Activated CD8-positive, alpha-beta memory T cell treated with anti-CD3 and anti-CD28 coated beads, Interleukin-2, amount 10 ng/mL, durations not matched to agents 7 days and 5 days (primary cell): ENCODE measurements around the gene PPARG. TPM values are rescaled to one million over a fixed set of nuclear protein-coding genes. Genes with fewer than 3 reads are reported as not detected.
A peak's percentile ranks its signal among the peaks of the same experiment; 100 is the strongest.
"Not testable (repeated sequence)": the region's sequence is repeated elsewhere in the genome, so short reads cannot be mapped to it uniquely, and the experiment has no call there.

Source experiments
- ATAC-seq: fragments of 150-1000 bp; cut with Tn5 transposase; one replicate; pipeline ENCODE4 v1.10.0; 2021; ENCODE audit warnings: moderate library complexity
- CTCF ChIA-PET: fragments of 350-600 bp; sonication (Branson Sonifier 250); formaldehyde crosslinking; loops from one replicate; lab custom pipeline; 2021; ENCODE audit warnings: antibody characterized with exemption; lab: Charles Lee
- DNase-seq: peaks from one replicate; pipeline ENCODE4 v3.0.0-alpha.2; 2020
- H3K27ac Mint-ChIP-seq: one replicate; pipeline ENCODE4 v1.8.0; 2021; ENCODE audit warnings: mild to moderate bottlenecking, mixed read lengths
- H3K27me3 Mint-ChIP-seq: one replicate; pipeline ENCODE4 v1.8.0; 2021; ENCODE audit warnings: mixed read lengths
- H3K36me3 Mint-ChIP-seq: one replicate; pipeline ENCODE4 v1.8.0; 2021; ENCODE audit warnings: mild to moderate bottlenecking, mixed read lengths
- H3K4me1 Mint-ChIP-seq: one replicate; pipeline ENCODE4 v1.8.0; 2021; ENCODE audit warnings: mixed read lengths
- H3K4me3 Mint-ChIP-seq: one replicate; pipeline ENCODE4 v1.8.0; 2021; ENCODE audit warnings: mild to moderate bottlenecking, moderate library complexity, mixed read lengths
- H3K9me3 Mint-ChIP-seq: one replicate; pipeline ENCODE4 v1.8.0; 2022; ENCODE audit warnings: low read depth, mixed read lengths
- total RNA-seq, 2 experiments: library from RNA; stranded (reverse); gene quantifications; one replicate each; pipeline ENCODE4 v1.2.3, GENCODE V29; 2021

PPARG gene
- total RNA-seq, 2 experiments from 2014 or later, result 0.18 to 2.8 TPM

DNA sequence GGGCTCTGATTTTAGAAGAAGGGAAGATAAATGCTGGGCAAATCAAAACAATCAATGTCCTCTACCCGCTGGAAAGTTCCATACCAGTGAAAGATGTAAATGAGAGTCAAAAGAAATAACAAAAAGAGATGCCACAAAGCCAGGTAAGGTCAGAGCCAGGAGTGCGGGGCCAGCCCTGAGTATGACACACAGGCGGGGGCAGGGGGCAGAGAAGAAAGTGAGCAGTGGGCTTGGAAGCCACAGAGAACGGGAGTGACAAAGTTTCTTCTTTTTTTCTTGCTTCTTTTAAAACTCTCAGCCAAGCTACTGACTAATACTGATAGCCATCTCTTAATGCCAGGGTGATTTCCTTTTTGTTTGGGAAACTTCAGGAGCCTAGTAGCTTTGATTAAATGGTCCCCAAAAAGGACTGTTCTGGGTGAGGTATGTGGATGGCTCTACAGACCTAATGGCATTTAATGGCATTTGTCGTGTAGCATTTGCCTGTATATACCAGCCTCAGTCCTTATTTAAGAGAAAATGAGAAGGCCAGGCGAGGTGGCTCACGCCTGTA lies 172.3 kb downstream of the PPARG start:
- H3K4me1 Mint-ChIP-seq, result peaks cover 7% of the 10 kb centered on the region
- H3K27me3 Mint-ChIP-seq, result peaks cover 2% of the 10 kb centered on the region
- no peak overlapping the region for H3K4me3 Mint-ChIP-seq
- ATAC-seq (no peak), DNase-seq (no peak)
- H3K9me3 Mint-ChIP-seq, result no peaks in the 10 kb centered on the region
- H3K27ac Mint-ChIP-seq, result no peak overlapping the region
- CTCF ChIA-PET, result interaction anchor here (0.8 to 1.5 kb wide), 3 partner anchors 10 to 326 kb away, joined by 3 read pairs; no protein-coding TSS in a partner anchor
- no peaks in the 10 kb centered on the region for H3K36me3 Mint-ChIP-seq

DNA sequence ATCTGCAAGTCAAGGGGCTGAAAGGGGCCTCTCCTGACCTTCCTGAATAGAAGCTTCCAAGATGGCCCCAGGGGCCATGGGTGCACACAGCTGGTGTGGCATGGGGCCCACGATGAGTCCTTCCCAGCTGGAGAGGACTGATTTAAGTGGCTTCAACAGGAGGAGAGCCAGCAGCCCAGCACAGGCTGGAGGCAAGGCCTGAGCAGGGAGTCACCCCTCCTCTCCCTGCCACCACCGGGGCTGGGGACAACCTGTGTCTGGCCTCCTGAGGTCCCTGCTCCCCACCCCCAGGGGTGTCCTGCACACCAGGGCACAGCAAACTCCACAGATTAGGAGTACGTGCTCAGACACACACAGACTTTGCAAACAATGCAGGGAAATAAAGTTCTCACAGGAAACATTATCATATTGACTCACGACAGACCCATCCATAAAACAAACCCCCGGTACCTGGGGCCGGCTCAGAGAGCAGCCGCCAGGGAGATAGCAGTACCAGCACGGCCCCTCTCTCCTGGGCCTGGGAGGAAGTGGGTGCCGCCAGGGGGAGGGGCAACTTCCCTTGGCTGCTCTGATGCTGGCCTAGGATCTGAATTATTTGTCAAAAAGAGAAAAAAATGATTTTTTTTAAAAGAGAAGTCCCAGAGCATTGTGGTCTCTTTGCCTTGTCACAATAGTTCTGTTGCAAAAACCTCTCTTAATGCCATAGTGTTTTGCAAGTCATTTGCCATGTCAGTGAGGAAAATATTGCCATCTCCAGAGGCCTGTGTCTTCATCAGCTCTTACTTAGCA lies 173.5 kb downstream of the PPARG start:
- Mint-ChIP-seq H3K36me3 (no peaks in the 10 kb centered on the region), H3K27me3 (peaks cover 2% of the 10 kb centered on the region), H3K9me3 (no peaks in the 10 kb centered on the region), H3K4me3 (no peak overlapping the region), H3K4me1 (peaks cover 7% of the 10 kb centered on the region), H3K27ac (no peak overlapping the region)
- CTCF ChIA-PET, result interaction anchor here (1.1 to 1.5 kb wide), 2 partner anchors 10 to 327 kb away, joined by 3 read pairs; no protein-coding TSS in a partner anchor
- no peak for DNase-seq
- no peak for ATAC-seq

DNA sequence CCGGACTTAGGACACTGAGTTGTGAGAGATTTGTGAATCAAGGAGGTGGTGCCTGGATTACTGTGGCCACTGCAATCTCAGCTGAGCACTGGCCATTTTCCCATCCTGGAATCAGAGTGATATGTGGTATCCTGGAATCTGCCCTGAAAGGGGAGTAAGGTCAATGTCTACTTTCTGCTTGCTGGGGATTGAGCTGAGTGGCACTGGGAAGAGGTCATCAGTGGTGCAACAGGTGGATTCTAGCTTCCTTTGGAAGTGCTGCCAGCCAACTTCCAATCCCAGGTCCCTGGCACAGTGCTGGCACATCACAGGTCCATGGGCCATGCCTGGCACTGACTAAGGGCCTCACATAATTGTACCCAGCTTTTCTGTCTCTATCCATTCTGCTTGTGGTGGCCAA lies 174.8 kb downstream of the PPARG start:
- no peak overlapping the region for H3K4me3 Mint-ChIP-seq
- no peak for DNase-seq
- no peaks in the 10 kb centered on the region for H3K36me3 Mint-ChIP-seq
- peaks cover 7% of the 10 kb centered on the region for H3K4me1 Mint-ChIP-seq
- peaks cover 2% of the 10 kb centered on the region for H3K27me3 Mint-ChIP-seq
- H3K27ac Mint-ChIP-seq, result no peak overlapping the region
- H3K9me3 Mint-ChIP-seq, result no peaks in the 10 kb centered on the region
- no peak for ATAC-seq
- CTCF ChIA-PET, result interaction anchor here (3.1 kb wide), 1 partner anchor 16 kb away, joined by 8 read pairs; no protein-coding TSS in a partner anchor

DNA sequence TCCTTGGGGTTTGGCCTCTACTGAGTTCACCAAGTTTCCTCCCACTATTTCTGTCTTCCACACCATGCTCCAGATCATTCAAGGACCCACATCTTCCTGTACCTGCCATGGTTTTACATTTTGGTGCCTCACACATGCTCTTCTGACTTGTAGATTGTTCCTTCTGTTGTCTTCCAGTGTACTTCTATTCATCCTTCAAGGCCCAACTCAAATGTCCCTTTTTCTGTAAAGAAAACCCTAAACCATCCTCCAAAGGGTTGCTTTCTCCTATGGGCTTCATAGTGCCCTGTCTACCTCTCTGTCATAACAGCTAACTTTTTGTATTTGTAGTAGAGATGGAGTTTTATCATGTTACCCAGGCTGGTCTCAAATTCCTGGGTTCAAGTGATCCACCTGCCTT lies 175.3 kb downstream of the PPARG start:
- H3K36me3 Mint-ChIP-seq, result no peaks in the 10 kb centered on the region
- CTCF ChIA-PET, result interaction anchor here (3.1 kb wide), 1 partner anchor 16 kb away, joined by 8 read pairs; no protein-coding TSS in a partner anchor

DNA sequence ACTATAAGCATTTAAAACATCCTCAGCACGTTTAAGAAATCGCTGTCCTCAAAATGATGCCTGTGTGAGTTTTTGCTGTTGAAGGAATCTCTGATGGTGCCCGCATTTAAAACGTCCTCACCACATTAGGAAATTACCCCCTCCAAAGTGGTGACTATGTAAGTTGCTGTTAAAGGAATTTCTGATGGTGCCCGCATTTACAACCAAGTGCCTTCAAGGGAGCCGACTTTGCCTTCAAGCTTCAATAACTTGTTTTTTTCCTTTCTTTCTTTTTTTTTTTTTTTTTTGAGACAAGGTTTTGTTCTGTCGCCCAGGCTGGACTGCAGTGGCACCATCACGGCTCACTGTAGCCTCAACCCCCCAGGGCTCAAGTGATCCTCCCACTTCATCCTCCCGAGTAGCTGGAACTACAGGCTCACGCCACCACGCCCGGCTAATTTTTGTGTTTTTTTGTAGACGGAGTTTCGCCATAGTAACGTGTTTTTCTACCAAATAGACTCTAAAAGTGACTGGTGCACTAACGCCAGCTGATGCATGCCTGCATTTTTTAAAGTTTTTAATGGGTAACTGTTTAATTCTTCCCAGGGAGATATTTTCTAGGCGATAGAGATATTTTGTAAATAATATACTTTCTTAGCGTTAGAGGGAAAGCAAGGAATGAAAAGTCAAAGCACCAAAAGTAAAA lies 176.4 kb downstream of the PPARG start:
- no peak for ATAC-seq
- CTCF ChIA-PET, result interaction anchor here (1.2 to 3.1 kb wide), 2 partner anchors 14 to 330 kb away, joined by 3 to 8 read pairs; no protein-coding TSS in a partner anchor
- Mint-ChIP-seq H3K9me3 (no peaks in the 10 kb centered on the region), H3K27ac (no peak overlapping the region), H3K4me1 (peaks cover 7% of the 10 kb centered on the region), H3K27me3 (no peaks in the 10 kb centered on the region), H3K4me3 (no peak overlapping the region), H3K36me3 (no peaks in the 10 kb centered on the region)
- no peak for DNase-seq

More for the DNA sequence above, 175.3 kb downstream of the PPARG start:
- no peak for ATAC-seq
- H3K4me3 Mint-ChIP-seq, result no peak overlapping the region
- peaks cover 2% of the 10 kb centered on the region for H3K27me3 Mint-ChIP-seq
- no peaks in the 10 kb centered on the region for H3K9me3 Mint-ChIP-seq
- H3K4me1 Mint-ChIP-seq, result peaks cover 7% of the 10 kb centered on the region
- DNase-seq, result no peak
- no peak overlapping the region for H3K27ac Mint-ChIP-seq

DNA sequence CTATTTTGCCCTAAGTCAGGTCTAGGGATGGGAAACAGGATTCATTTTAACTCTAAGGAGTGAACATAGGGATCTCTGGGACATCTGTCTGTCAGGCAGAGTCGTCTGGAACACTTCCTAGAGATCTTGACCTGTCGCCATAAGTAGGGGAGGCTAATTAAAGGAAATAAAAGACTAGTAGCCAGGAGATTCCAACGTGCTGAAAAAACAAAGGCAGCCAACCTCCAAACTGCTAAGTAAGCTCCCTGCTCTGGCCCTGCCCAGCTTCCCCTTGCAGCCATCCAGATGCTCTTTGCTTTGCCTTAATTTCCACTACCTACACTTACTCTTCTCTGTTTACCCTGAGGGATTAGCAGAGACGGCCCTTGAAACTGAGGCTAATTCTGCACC lies 177.0 kb downstream of the PPARG start:
- no peak overlapping the region for H3K4me3 Mint-ChIP-seq
- ATAC-seq, result no peak
- CTCF ChIA-PET, result interaction anchor here (1.2 to 3.1 kb wide), 2 partner anchors 14 to 331 kb away, joined by 3 to 8 read pairs; no protein-coding TSS in a partner anchor
- no peak overlapping the region for H3K27ac Mint-ChIP-seq
- H3K36me3 Mint-ChIP-seq, result no peaks in the 10 kb centered on the region
- H3K27me3 Mint-ChIP-seq, result no peaks in the 10 kb centered on the region
- peaks cover 10% of the 10 kb centered on the region for H3K4me1 Mint-ChIP-seq
- DNase-seq, result no peak
- H3K9me3 Mint-ChIP-seq, result no peaks in the 10 kb centered on the region

DNA sequence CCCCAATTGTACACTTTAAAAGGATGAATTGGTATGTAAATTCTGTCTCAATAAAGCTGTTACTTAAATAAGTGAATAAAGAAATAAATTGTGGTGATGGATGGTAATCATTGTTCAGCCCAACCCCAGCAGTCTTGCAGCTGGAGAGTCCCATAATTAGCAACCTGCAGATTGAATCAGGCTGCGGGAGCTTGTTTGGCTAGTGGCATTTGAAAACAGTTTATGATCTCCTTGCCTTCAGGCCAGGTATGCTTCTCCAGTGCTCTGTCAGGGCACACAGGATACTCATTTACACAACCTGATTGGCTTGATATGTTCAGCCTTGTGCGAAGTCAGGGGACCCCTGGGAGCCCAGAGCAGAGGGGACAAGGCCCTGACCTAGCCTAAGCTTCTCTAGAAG lies 178.9 kb downstream of the PPARG start:
- CTCF ChIA-PET, result no interaction called here

DNA sequence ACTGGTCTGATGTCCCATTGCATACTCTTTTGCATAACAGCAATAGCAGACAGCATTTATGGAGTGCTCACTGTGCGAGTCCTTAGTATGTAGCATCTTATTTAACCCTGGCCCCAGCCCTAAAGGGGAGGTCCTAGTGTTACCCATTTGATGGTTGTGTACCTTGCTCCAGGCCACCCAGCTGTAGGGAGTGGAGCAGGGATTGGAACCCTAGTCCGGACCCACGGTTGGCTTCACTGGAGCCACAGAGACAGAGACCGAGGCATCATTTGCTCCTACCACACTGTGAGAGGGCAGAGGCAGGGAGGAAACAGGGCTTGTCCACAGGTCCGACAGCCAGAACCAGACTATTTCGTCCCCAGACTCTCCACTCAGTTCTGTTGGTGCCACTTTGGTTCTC lies 179.4 kb downstream of the PPARG start:
- Mint-ChIP-seq H3K27me3 (no peaks in the 10 kb centered on the region), H3K27ac (no peak overlapping the region), H3K36me3 (no peaks in the 10 kb centered on the region), H3K4me3 (no peak overlapping the region), H3K9me3 (no peaks in the 10 kb centered on the region), H3K4me1 (peaks cover 19% of the 10 kb centered on the region)
- no peak for ATAC-seq
- CTCF ChIA-PET, result no interaction called here
- DNase-seq, result no peak

More for the DNA sequence above, 178.9 kb downstream of the PPARG start:
- no peak for ATAC-seq
- no peaks in the 10 kb centered on the region for H3K27me3 Mint-ChIP-seq
- no peak overlapping the region for H3K27ac Mint-ChIP-seq
- DNase-seq, result no peak
- no peak overlapping the region for H3K4me3 Mint-ChIP-seq
- H3K4me1 Mint-ChIP-seq, result peaks cover 19% of the 10 kb centered on the region
- no peaks in the 10 kb centered on the region for H3K9me3 Mint-ChIP-seq
- no peaks in the 10 kb centered on the region for H3K36me3 Mint-ChIP-seq

DNA sequence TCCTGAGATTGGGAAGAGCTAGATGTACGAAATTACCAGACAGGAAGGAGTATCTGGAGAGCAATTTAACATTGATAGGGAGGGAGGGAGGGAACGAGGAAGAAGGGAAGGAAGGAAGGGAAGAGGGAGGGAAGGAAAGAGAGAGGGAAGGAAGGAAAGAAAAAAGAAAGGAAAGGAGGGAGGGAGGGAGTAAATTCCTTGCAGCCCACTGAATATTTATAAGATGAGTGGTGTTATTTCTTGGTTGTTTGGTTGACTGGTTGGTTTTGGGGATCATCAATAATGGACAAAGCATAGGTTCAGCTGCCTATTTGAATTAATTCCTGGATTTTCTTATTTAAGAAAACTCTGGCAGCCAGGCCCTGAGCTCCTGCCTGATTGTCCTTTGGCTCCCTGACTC lies 179.9 kb downstream of the PPARG start:
- Mint-ChIP-seq H3K9me3 (no peaks in the 10 kb centered on the region), H3K4me3 (no peak overlapping the region), H3K27me3 (no peaks in the 10 kb centered on the region), H3K4me1 (peaks cover 22% of the 10 kb centered on the region), H3K27ac (no peak overlapping the region), H3K36me3 (no peaks in the 10 kb centered on the region)
- ATAC-seq (no peak), DNase-seq (no peak)
- CTCF ChIA-PET, result interaction anchor here (1.1 kb wide), 1 partner anchor 15 kb away, joined by 3 read pairs; the partner anchor contains the start of gene TSEN2

DNA sequence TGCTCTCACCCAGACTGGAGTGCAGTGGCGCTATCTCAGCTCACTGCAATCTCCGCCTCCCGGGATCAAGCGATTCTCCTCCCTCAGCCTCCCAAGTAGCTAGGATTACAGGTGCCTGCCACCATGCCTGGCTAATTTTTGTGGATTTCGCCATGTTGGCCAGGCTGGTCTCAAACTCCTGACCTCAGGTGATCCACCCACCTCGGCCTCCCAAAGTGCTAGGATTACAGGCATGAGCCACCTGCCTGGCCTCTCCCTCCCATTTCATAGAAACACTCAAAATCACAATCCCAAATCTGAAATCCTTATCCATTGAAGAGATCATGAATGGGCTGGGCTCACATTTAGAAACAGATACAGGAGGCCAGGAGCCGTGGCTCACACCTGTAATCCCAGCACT lies 180.4 kb downstream of the PPARG start:
- CTCF ChIA-PET, result interaction anchor here (1.1 to 2.0 kb wide), 2 partner anchors 10 to 15 kb away, joined by 3 to 13 read pairs; partner anchors contain the start of gene TSEN2
- H3K4me1 Mint-ChIP-seq, result peaks cover 22% of the 10 kb centered on the region
- H3K9me3 Mint-ChIP-seq, DNase-seq, H3K27me3 Mint-ChIP-seq, H3K27ac Mint-ChIP-seq, ATAC-seq, H3K36me3 Mint-ChIP-seq, H3K4me3 Mint-ChIP-seq: not testable (repeated sequence)

DNA sequence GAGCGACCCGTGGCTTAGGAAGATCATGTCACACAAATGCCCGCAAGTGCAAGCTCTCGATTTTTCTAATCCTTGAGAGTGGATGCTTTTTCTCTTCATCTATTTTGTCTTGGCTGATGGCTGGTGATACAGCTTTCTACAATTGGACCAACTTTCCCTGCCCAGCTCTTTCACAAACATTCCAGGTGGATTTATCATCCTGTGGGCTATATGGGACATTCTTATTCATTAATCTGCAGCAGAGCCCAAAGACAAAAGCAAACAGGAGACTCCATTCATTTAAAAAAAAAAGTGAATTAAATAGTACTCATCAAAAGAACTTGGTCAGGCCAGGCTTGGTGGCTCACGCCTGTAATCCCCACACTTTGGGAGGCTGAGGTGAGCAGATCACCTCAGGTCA lies 181.2 kb downstream of the PPARG start:
- no peak for ATAC-seq
- no peaks in the 10 kb centered on the region for H3K36me3 Mint-ChIP-seq
- no peaks in the 10 kb centered on the region for H3K27me3 Mint-ChIP-seq
- H3K4me3 Mint-ChIP-seq, result no peak overlapping the region
- CTCF ChIA-PET, result interaction anchor here (1.3 to 2.0 kb wide), 3 partner anchors 9 to 12 kb away, joined by 3 to 13 read pairs (median 5); no protein-coding TSS in a partner anchor
- peaks cover 22% of the 10 kb centered on the region for H3K4me1 Mint-ChIP-seq
- H3K9me3 Mint-ChIP-seq, result no peaks in the 10 kb centered on the region
- no peak for DNase-seq
- no peak overlapping the region for H3K27ac Mint-ChIP-seq

DNA sequence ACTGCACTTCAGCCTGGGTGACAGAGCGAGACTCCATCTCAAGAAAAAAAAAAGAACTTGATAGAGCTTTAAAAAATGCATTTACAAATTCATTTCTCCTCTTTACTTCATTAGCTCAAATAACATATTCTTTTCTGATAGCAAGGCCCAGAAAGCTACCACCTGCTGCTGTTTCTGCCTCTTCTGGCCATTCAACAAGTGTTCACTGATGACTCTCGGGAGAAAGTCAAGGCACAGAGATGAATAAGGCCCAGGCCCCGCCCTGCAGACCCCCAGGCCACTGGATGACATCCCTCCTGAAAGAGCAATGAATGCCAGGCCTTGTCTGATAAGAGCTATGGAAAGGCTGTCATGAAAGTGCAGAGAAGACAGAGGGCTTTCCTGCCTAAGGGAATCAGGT lies 181.8 kb downstream of the PPARG start:
- H3K4me3 Mint-ChIP-seq, result no peak overlapping the region
- CTCF ChIA-PET, result interaction anchor here (1.3 to 2.0 kb wide), 3 partner anchors 9 to 13 kb away, joined by 3 to 13 read pairs (median 5); no protein-coding TSS in a partner anchor
- H3K27ac Mint-ChIP-seq, result no peak overlapping the region

DNA sequence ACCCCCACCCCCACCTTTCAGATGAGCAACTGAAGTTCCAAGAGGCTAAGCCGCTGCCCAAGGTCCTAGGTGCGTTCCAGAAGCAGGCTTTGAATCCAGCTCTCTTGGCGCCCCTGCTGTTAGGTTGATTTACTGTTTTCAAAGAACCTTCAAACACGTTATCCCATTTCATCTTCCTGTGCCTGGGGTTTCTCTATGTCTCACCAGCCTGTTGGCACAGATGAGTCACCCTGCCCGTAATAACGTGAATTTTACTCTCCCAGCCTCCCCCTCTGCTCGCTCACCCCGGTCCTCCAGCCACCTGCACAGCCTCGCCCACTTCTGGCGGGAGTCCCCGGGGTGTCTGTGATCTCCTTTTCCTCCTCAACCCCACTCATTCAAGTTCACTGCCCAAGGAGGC lies 182.4 kb downstream of the PPARG start:
- no peaks in the 10 kb centered on the region for H3K27me3 Mint-ChIP-seq
- DNase-seq (peak; percentile 63), ATAC-seq (peak; percentile 76)
- CTCF ChIA-PET, result interaction anchor here (0.7 to 2.0 kb wide), 4 partner anchors 8 to 355 kb away, joined by 3 to 13 read pairs (median 4); no protein-coding TSS in a partner anchor
- no peaks in the 10 kb centered on the region for H3K36me3 Mint-ChIP-seq
- H3K4me3 Mint-ChIP-seq, result no peak overlapping the region
- no peaks in the 10 kb centered on the region for H3K9me3 Mint-ChIP-seq
- peaks cover 22% of the 10 kb centered on the region for H3K4me1 Mint-ChIP-seq
- H3K27ac Mint-ChIP-seq, result peak overlapping the region; percentile 42

More for the DNA sequence above, 181.8 kb downstream of the PPARG start:
- Mint-ChIP-seq H3K4me1 (peaks cover 22% of the 10 kb centered on the region), H3K27me3 (no peaks in the 10 kb centered on the region), H3K9me3 (no peaks in the 10 kb centered on the region), H3K36me3 (no peaks in the 10 kb centered on the region)
- ATAC-seq (no peak), DNase-seq (no peak)
